Ovary (tissue), 9 donors: ENCODE results near the gene ZNF823. TPM values are rescaled to one million over a fixed set of nuclear protein-coding genes. Genes with fewer than 3 reads are reported as not detected.

Experiments used
- DNase-seq, 5 donors: peaks; one replicate each; pipeline ENCODE4 v3.0.0-alpha.2; 2019 to 2020
- H3K27ac ChIP-seq, 2 donors: fragments of 200-600 bp; one replicate each; pipeline versions ENCODE4 v1.5.1 to v1.8.0; 2019 to 2022
- H3K27me3 ChIP-seq: fragments of 200-600 bp; one replicate; pipeline ENCODE4 v1.8.0; 2022
- H3K36me3 ChIP-seq: fragments of 200-600 bp; sonication (generic); one replicate; pipeline ENCODE4 v1.5.1; 2019
- H3K4me1 ChIP-seq: one replicate; pipeline ENCODE4 v1.8.1; 2013; ENCODE audit warnings: mild to moderate bottlenecking, moderate library complexity; ENCODE audit not compliant: insufficient read depth
- H3K4me3 ChIP-seq: fragments of 200-600 bp; sonication (generic); one replicate; pipeline ENCODE4 v1.5.1; 2017
- H3K9me3 ChIP-seq, 2 donors: fragments of 200-600 bp in 1 of 2; sonication (generic) in 1 of 2; one replicate each; pipeline versions ENCODE4 v1.5.1 to v1.8.1; 2013 to 2019; ENCODE audit warnings: mild to moderate bottlenecking in 1 of 2, moderate library complexity in 1 of 2
- CTCF ChIP-seq, 3 donors: fragments of 450-650 bp in 2 of 3; fragments of 200-600 bp in 1 of 3; IDR thresholded peaks; one replicate each; pipeline versions ENCODE4 v1.5.1 to v1.8.0; 2016 to 2022; ENCODE audit warnings: antibody characterized with exemption in 3 of 3, mild to moderate bottlenecking in 1 of 3
- EP300 ChIP-seq: sonication (generic); formaldehyde crosslinking; IDR thresholded peaks from one replicate; pipeline ENCODE4 v1.6.1; 2017; ENCODE audit warnings: antibody characterized with exemption
- POLR2A ChIP-seq: fragments of 450-650 bp; IDR thresholded peaks from one replicate; pipeline ENCODE4 v1.6.1; 2017; ENCODE audit warnings: antibody characterized with exemption, mild to moderate bottlenecking, moderate library complexity
- WGBS, 3 donors: extraction: QIAGEN DNeasy Blood & Tissue Kit in 1 of 3; methylation state at CpG; one replicate each; pipeline versions ENCODE4 v1.1.5 to v1.1.7; 2013 to 2017; 5-methylcytosine and 5-hydroxymethylcytosine counted together
- intact Hi-C, 4 donors: fragments of 100-400 bp; cut with DNase I; formaldehyde crosslinking; loops; one replicate each; pipeline versions ENCODE4 v1.11.0 to v1.15.1; 2022 to 2023
- polyA plus RNA-seq, 2 donors: library from polyadenylated mRNA; stranded (reverse); fragments of 200-250 nt in 1 of 2; fragments of 350-450 nt in 1 of 2; fragmentation: Illumina TruSeq in 1 of 2; extraction: RNeasy Lipid Tissue Mini Kit (QIAGEN cat#74804) in 1 of 2; gene quantifications; one replicate each; pipeline ENCODE4 v1.2.3, GENCODE V29; 2013 to 2014
- total RNA-seq, 7 donors: library from RNA; depleted of rRNA in 2 of 7; stranded (reverse); fragments of >200 nt in 2 of 7; fragmentation: NEBNext Ultra II Directional in 3 of 7; extraction: Animal tissue kit (Norgen Biotek cat#: 25700) in 3 of 7; gene quantifications; one replicate each; pipeline versions ENCODE4 v1.1.0 to v1.2.4, GENCODE V29; 2016 to 2023
- donor health status: DM: no; HTN: no; CAD: no; lungs with moderate emphysema.
- donor health status: DM: no; HTN: no; CAD: no.
- donor health status: Bipolar disorder and iron deficiency.
- donor health status: DM: yes; HTN: yes; CAD: no.
- donor health status: DM: no; HTN: no; CAD: no.
- donor health status: DM: yes; HTN: yes; CAD: no.

Gene ZNF823
- total and polyA plus RNA-seq, 9 donors = 3.8 to 12.1 (median 8.3) TPM

DNA sequence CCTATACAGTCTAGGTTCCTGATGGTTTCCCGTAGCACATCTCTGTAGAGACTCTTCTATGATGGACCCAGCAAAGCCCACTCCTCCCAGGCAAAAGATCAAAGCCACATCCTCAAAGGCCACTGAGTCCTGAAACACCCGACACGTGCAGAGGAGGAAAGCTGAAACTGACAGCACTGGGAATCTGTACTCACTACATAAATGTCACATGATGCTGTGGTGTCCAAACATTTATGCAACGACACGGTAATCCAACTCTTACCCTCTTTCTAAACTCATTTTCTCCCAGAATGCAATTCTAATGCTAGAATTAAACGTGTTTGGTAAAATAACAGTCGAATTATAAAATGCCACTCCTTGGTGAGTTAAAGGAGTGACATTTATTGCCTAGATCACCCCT lies 21.1 kb upstream of the ZNF823 start:
- Histone ChIP-seq H3K9me3 (peaks cover 0 to 5% of the 10 kb centered on the region in 2 donors), H3K27ac (no peak overlapping the region), H3K4me1 (no peaks in the 10 kb centered on the region), H3K4me3 (no peak overlapping the region), H3K36me3 (no peaks in the 10 kb centered on the region), H3K27me3 (no peaks in the 10 kb centered on the region)
- TF ChIP-seq CTCF (IDR thresholded peaks at IDR 0.05) (no peak), EP300 (no peak), POLR2A (no peak)
- 73 to 76% (median 73%) methylated on average over 7 of the region's 7 CpGs for WGBS, 3 donors
- intact Hi-C loops = no loop called here
- DNase-seq = no peak

GRCh38 chr19:11756965-11757364 lies 18.2 kb upstream of the ZNF823 start:
- peaks cover 0 to 5% of the 10 kb centered on the region in 2 donors for H3K9me3 ChIP-seq
- no peak overlapping the region for H3K4me3 ChIP-seq
- no peaks in the 10 kb centered on the region for H3K4me1 ChIP-seq
- WGBS, 3 donors = 80 to 94% (median 81%) methylated on average over 1 of the region's 1 CpG
- no peak overlapping the region for H3K27ac ChIP-seq
- no peaks in the 10 kb centered on the region for H3K27me3 ChIP-seq
- no peak for TF ChIP-seq CTCF (IDR thresholded peaks at IDR 0.05)
- TF ChIP-seq POLR2A = no peak
- TF ChIP-seq EP300 = no peak
- H3K36me3 ChIP-seq = no peaks in the 10 kb centered on the region
- intact Hi-C loops = no loop called here
- no peak for DNase-seq

- no peak for DNase-seq
- Histone ChIP-seq H3K4me3 (no peak overlapping the region), H3K9me3 (peaks cover 0 to 5% of the 10 kb centered on the region in 2 donors), H3K27ac (no peak overlapping the region), H3K27me3 (no peaks in the 10 kb centered on the region), H3K36me3 (no peaks in the 10 kb centered on the region), H3K4me1 (no peaks in the 10 kb centered on the region)
- intact Hi-C loops = no loop called here
- TF ChIP-seq EP300 (no peak), CTCF (IDR thresholded peaks at IDR 0.05) (no peak), POLR2A (no peak)
- WGBS, 3 donors = 85 to 94% (median 89%) methylated on average over 4 of the region's 4 CpGs
Observed at GRCh38 chr19:11754663-11755062, 15.9 kb upstream of the ZNF823 start.

GRCh38 chr19:11752244-11752736 lies 13.5 kb upstream of the ZNF823 start:
- WGBS, 3 donors = 56 to 76% (median 73%) methylated on average over 2 of the region's 2 CpGs
- H3K36me3 ChIP-seq = no peaks in the 10 kb centered on the region
- no peaks in the 10 kb centered on the region for H3K27me3 ChIP-seq
- intact Hi-C loops = no loop called here
- no peaks in the 10 kb centered on the region for H3K4me1 ChIP-seq
- H3K4me3 ChIP-seq = no peak overlapping the region
- H3K9me3 ChIP-seq = peaks cover 0 to 3% of the 10 kb centered on the region in 2 donors
- DNase-seq = no peak
- no peak for TF ChIP-seq POLR2A
- TF ChIP-seq CTCF (IDR thresholded peaks at IDR 0.05) = no peak
- TF ChIP-seq EP300 = no peak
- no peak overlapping the region for H3K27ac ChIP-seq
